Transverse colon (tissue), 4 donors: Measurements from ENCODE around the gene AUH. TPM values are rescaled to one million over a fixed set of nuclear protein-coding genes. Genes with fewer than 3 reads are reported as not detected.
A peak's percentile ranks its signal among the peaks of the same experiment; 100 is the strongest.

ENCODE experiments used
- DNase-seq: peaks from one replicate; pipeline ENCODE4 v3.0.0-alpha.2; 2019
- H3K27ac ChIP-seq, 4 donors: fragments of 200-600 bp; sonication (generic); 2 replicates each; pipeline ENCODE4 v1.5.1; 2016 to 2018; ENCODE audit warnings: inconsistent platforms in 4 of 4
- H3K27me3 ChIP-seq: fragments of 200-600 bp; sonication (generic); 2 replicates; pipeline ENCODE4 v1.5.1; 2017; ENCODE audit warnings: inconsistent platforms
- H3K36me3 ChIP-seq, 4 donors: fragments of 200-600 bp; sonication (generic); 2 replicates each; pipeline ENCODE4 v1.5.1; 2017 to 2019; ENCODE audit warnings: inconsistent platforms in 4 of 4
- H3K4me1 ChIP-seq, 4 donors: fragments of 200-600 bp; sonication (generic); 2 replicates each; pipeline ENCODE4 v1.5.1; 2017 to 2020; ENCODE audit warnings: inconsistent platforms in 4 of 4
- H3K4me3 ChIP-seq, 4 donors: fragments of 200-600 bp; sonication (generic); 1 replicate in 1 of 4; 2 replicates in 3 of 4; pipeline versions ENCODE4 v1.5.1 to v1.6.1; 2017 to 2019; ENCODE audit warnings: inconsistent platforms in 4 of 4
- H3K9me3 ChIP-seq, 2 donors: fragments of 200-600 bp; sonication (generic); 2 replicates each; pipeline ENCODE4 v1.5.1; 2017 to 2019; ENCODE audit warnings: inconsistent platforms in 2 of 2
- CTCF ChIP-seq, 5 experiments: fragments of 200-600 bp in 3 of 5; fragments of 450-650 bp in 2 of 5; sonication (generic) in 3 of 5; IDR thresholded peaks; 1 replicate in 2 of 5; 2 replicates in 3 of 5; pipeline ENCODE4 v1.5.1; 2016 to 2017; ENCODE audit warnings: antibody characterized with exemption in 5 of 5, inconsistent platforms in 3 of 5, mild to moderate bottlenecking in 2 of 5, moderate library complexity in 1 of 5
- EP300 ChIP-seq: sonication (generic); formaldehyde crosslinking; IDR thresholded peaks from one replicate; pipeline ENCODE4 v1.6.1; 2017; ENCODE audit warnings: antibody characterized with exemption, low read depth
- POLR2A ChIP-seq: fragments of 450-650 bp; IDR thresholded peaks from one replicate; pipeline ENCODE4 v1.6.1; 2016; ENCODE audit warnings: antibody characterized with exemption, mild to moderate bottlenecking, moderate library complexity
- POLR2AphosphoS5 ChIP-seq, 3 donors: sonication (generic); formaldehyde crosslinking; IDR thresholded peaks; one replicate each; pipeline ENCODE4 v1.6.1; 2016; ENCODE audit warnings: antibody characterized with exemption in 3 of 3
- WGBS, 2 donors: methylation state at CpG; one replicate each; pipeline ENCODE4 v1.1.5; 2018; ENCODE audit warnings: low coverage in 1 of 2; 5-methylcytosine and 5-hydroxymethylcytosine counted together
- in situ Hi-C, 4 donors: fragments of 200-750 bp; cut with MboI; loops; one replicate each; pipeline versions ENCODE4 v1.15.0 to v1.15.1; 2017; ENCODE audit warnings: low sequenced_read_pairs in 3 of 4, low pct_ligation_motif_present in 1 of 4, low pct_unique_long_range_greater_than_20kb in 1 of 4
- intact Hi-C: fragments of 100-400 bp; cut with DNase I; formaldehyde crosslinking; loops from one replicate; pipeline ENCODE4 v1.15.1; 2023; ENCODE audit warnings: low total_unique reads
- total RNA-seq, 4 donors: library from RNA; depleted of rRNA; stranded (reverse); fragments of >200 nt; gene quantifications; one replicate each; pipeline ENCODE4 v1.1.0, GENCODE V29; 2016

The AUH gene
- total RNA-seq, 4 donors from 2014 or later, result 55.0 to 136 (median 83.8) TPM

GRCh38 chr9:91191411-91192380, 170.0 kb downstream of the AUH start:
- intact Hi-C loops, result loop anchor here (2.0 kb wide), 1 partner anchor 231 kb away; the partner anchor contains the start of gene NFIL3
- DNase-seq, result no peak
- Histone ChIP-seq H3K27ac (peak overlapping the region; percentile 95 to 99 (median 98)), H3K4me1 (peaks cover 33 to 64% (median 45%) of the 10 kb centered on the region in 4 donors), H3K27me3 (no peaks in the 10 kb centered on the region), H3K9me3 (no peaks in the 10 kb centered on the region), H3K36me3 (no peaks in the 10 kb centered on the region), H3K4me3 (no peak overlapping the region)
- WGBS, 2 donors, result 73 to 83% methylated on average over 2 to 18 of the region's 18 CpGs
- TF ChIP-seq POLR2AphosphoS5 (IDR thresholded peaks at IDR 0.05), result no peak
- TF ChIP-seq EP300, result no peak
- TF ChIP-seq POLR2A, result no peak
- TF ChIP-seq CTCF (IDR thresholded peaks at IDR 0.05), result no peak
- in situ Hi-C loops, result loop anchor here in 2 of 4 donors (5.0 to 10.0 kb wide), 2 partner anchors 233 to 236 kb away; partner anchors contain the start of gene NFIL3 (in 1 of the 2)

- Histone ChIP-seq H3K36me3 (no peaks in the 10 kb centered on the region), H3K27ac (no peak overlapping the region), H3K4me1 (peaks cover 25 to 48% (median 29%) of the 10 kb centered on the region in 4 donors), H3K9me3 (no peaks in the 10 kb centered on the region), H3K4me3 (no peak overlapping the region), H3K27me3 (no peaks in the 10 kb centered on the region)
- in situ Hi-C loops (loop anchor here in 2 of 4 donors (5.0 to 10.0 kb wide), 2 partner anchors 235 to 237 kb away; partner anchors contain the start of gene NFIL3 (in 1 of the 2)), intact Hi-C loops (no loop called here)
- DNase-seq, result no peak
- TF ChIP-seq CTCF (IDR thresholded peaks at IDR 0.05) (no peak), EP300 (no peak), POLR2A (no peak), POLR2AphosphoS5 (IDR thresholded peaks at IDR 0.05) (no peak)
- WGBS, 2 donors, result 94 to 100% methylated on average over 2 to 4 of the region's 4 CpGs
Measured at GRCh38 chr9:91190062-91190461, 171.7 kb downstream of the AUH start.

- no peak for TF ChIP-seq CTCF (IDR thresholded peaks at IDR 0.05)
- TF ChIP-seq POLR2AphosphoS5 (IDR thresholded peaks at IDR 0.05), result no peak
- TF ChIP-seq POLR2A, result no peak
- TF ChIP-seq EP300, result no peak
- DNase-seq, result no peak
- Histone ChIP-seq H3K36me3 (no peaks in the 10 kb centered on the region), H3K4me1 (peaks cover 16 to 37% (median 19%) of the 10 kb centered on the region in 4 donors), H3K27ac (no peak overlapping the region), H3K4me3 (no peak overlapping the region), H3K27me3 (no peaks in the 10 kb centered on the region), H3K9me3 (no peaks in the 10 kb centered on the region)
- in situ Hi-C loops (no loop called here), intact Hi-C loops (no loop called here)
- 94 to 100% methylated on average over 1 to 11 of the region's 11 CpGs for WGBS, 2 donors
Measured at GRCh38 chr9:91188719-91189590, 172.8 kb downstream of the AUH start.
